ENCODE results near the gene GSTM4. TPM values are rescaled to one million over a fixed set of nuclear protein-coding genes. Genes with fewer than 3 reads are reported as not detected.
"Not testable (repeated sequence)": the region's sequence is repeated elsewhere in the genome, so short reads cannot be mapped to it uniquely, and the experiment has no call there.

Gene GSTM4
- total and polyA plus RNA-seq, 4 experiments from 2014 or later = 1.7 to 14.2 (median 11.5) TPM

DNA sequence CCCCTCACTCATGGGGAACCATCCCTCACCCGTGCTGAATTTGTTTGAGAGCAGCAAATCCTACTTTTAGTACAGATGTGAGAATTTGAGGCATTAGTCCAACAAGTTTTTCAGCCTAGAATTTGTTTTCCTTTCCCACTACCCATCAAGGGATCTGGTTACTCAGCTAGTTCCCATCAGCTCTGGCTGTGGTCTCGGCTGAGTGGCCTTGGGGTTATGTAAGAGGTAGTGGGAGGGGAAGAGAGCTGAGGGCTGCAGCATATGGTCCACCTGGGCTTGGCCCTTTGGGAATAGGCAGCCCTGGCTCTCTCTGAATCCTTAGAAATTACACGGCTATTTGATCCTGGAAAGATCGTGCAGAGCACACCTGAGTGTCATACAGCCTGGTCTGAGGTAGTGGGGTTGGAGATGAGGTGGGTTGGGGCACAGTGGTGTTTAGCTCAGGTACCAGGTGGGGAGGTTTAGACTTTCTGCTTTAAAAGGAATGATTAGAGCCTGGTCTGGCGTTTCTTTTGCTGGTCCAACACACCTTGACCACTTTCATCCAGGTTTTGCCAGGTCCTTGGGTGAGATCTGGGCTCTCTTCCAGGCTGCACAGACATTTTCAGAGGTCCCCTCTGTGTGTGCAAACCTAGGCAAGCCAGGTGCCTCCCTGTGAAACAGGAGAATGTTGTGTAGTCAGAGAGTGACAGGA is 4.2 kb downstream of the GSTM4 start:
- no peaks in the 10 kb centered on the region for H3K9me3 Mint-ChIP-seq
- H3K27me3 Mint-ChIP-seq = no peaks in the 10 kb centered on the region
- Histone ChIP-seq H3K4me3 (ENCODE audit: low read length in 2 of 2) (no peak overlapping the region), H3K9me3 (ENCODE audit: control insufficient read depth in 1 of 2, low read length in 2 of 2) (no peaks in the 10 kb centered on the region), H3K27ac (ENCODE audit: low read depth, low read length) (no peak overlapping the region), H3K27me3 (ENCODE audit: insufficient read depth, low read length) (no peaks in the 10 kb centered on the region), H3K36me3 (ENCODE audit: insufficient read depth, low read length) (no peaks in the 10 kb centered on the region), H3K4me1 (ENCODE audit: insufficient read depth, low read length) (peaks cover 10% of the 10 kb centered on the region)
- POLR2A ChIA-PET (ENCODE audit: partially characterized antibody) = no interaction called here
- CTCF ChIA-PET (ENCODE audit: partially characterized antibody) = interaction anchor here (1.2 kb wide), 1 partner anchor 20 kb away, joined by 7 read pairs; no protein-coding TSS in a partner anchor
- DNase-seq = no peak
- H3K4me1 Mint-ChIP-seq = peaks cover 7 to 21% (median 10%) of the 10 kb centered on the region in 4 donors
- peaks cover 0 to 12% of the 10 kb centered on the region in 2 donors for H3K36me3 Mint-ChIP-seq
- H3K4me3 Mint-ChIP-seq = no peak overlapping the region
- intact Hi-C loops (cut with micrococcal nuclease) = loop anchor here (5.0 kb wide), 1 partner anchor 322 kb away; the partner anchor contains the start of gene AHCYL1
- H3K27ac Mint-ChIP-seq = peak overlapping the region in 2 of 7 donors; percentile 18 to 29

DNA sequence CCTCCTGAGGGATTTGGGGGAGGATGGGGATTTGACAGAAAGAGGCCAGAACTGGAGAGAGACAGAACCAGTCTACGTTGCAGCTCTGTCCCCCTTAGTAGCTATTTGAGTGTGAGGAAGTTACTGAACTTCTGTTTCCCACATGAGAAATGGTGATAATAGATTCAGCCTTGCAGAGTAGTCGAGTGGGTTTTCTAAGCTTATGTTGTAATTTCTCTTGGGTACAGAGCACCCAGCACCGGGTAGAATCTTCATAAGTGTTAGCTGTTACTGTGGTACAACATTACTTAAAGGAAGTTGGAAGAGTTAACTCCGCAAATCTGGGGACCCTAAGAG is 4.8 kb downstream of the GSTM4 start:
- Mint-ChIP-seq H3K27ac (peak overlapping the region in 1 of 7 donors; percentile 18), H3K4me1 (peaks cover 4 to 16% (median 6%) of the 10 kb centered on the region in 4 donors)
- H3K27ac ChIP-seq (ENCODE audit: low read depth, low read length); POLR2A ChIA-PET (ENCODE audit: partially characterized antibody); H3K9me3 ChIP-seq (ENCODE audit: control insufficient read depth in 1 of 2, low read length in 2 of 2); H3K4me3 Mint-ChIP-seq; H3K27me3 ChIP-seq (ENCODE audit: insufficient read depth, low read length); H3K9me3 Mint-ChIP-seq; H3K4me3 ChIP-seq (ENCODE audit: low read length in 2 of 2); intact Hi-C loops (cut with micrococcal nuclease); H3K27me3 Mint-ChIP-seq; H3K4me1 ChIP-seq (ENCODE audit: insufficient read depth, low read length); H3K36me3 ChIP-seq (ENCODE audit: insufficient read depth, low read length); H3K36me3 Mint-ChIP-seq: not testable (repeated sequence)
- CTCF ChIA-PET (ENCODE audit: partially characterized antibody) = interaction anchor here (1.2 kb wide), 1 partner anchor 20 kb away, joined by 7 read pairs; no protein-coding TSS in a partner anchor
- peak in 1 of 5 donors; percentile 13 for DNase-seq

DNA sequence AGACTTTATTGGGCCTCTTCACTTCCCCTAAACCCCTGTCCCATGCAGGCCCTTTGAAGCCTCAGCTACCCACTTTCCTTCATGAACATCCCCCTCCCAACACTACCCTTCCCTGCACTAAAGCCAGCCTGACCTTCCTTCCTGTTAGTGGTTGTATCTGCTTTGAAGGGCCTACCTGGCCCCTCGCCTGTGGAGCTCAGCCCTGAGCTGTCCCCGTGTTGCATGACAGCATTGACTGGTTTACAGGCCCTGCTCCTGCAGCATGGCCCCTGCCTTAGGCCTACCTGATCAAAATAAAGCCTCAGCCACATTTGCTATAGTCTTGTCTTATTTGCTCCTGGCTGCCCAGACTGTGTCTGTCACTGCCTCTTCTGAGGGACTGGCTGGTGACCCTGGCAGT is 5.5 kb downstream of the GSTM4 start:
- DNase-seq = peak in 1 of 5 donors; percentile 23
- ChIA-PET CTCF (ENCODE audit: partially characterized antibody) (interaction anchor here (1.2 to 1.9 kb wide), 5 partner anchors 9 to 112 kb away, joined by 4 to 7 read pairs (median 5); partner anchors contain the start of gene GNAI3), POLR2A (ENCODE audit: partially characterized antibody) (no interaction called here)
- Mint-ChIP-seq H3K27me3 (no peaks in the 10 kb centered on the region), H3K4me1 (peaks cover 0 to 9% (median 3%) of the 10 kb centered on the region in 4 donors), H3K9me3 (no peaks in the 10 kb centered on the region), H3K27ac (peak overlapping the region in 1 of 7 donors; percentile 26), H3K4me3 (no peak overlapping the region), H3K36me3 (peaks cover 0 to 5% of the 10 kb centered on the region in 2 donors)
- Histone ChIP-seq H3K27ac (ENCODE audit: low read depth, low read length) (no peak overlapping the region), H3K4me3 (ENCODE audit: low read length in 2 of 2) (no peak overlapping the region), H3K4me1 (ENCODE audit: insufficient read depth, low read length) (peaks cover 5% of the 10 kb centered on the region), H3K9me3 (ENCODE audit: control insufficient read depth in 1 of 2, low read length in 2 of 2) (no peaks in the 10 kb centered on the region), H3K27me3 (ENCODE audit: insufficient read depth, low read length) (no peaks in the 10 kb centered on the region), H3K36me3 (ENCODE audit: insufficient read depth, low read length) (no peaks in the 10 kb centered on the region)
- intact Hi-C loops (cut with micrococcal nuclease) = no loop called here

DNA sequence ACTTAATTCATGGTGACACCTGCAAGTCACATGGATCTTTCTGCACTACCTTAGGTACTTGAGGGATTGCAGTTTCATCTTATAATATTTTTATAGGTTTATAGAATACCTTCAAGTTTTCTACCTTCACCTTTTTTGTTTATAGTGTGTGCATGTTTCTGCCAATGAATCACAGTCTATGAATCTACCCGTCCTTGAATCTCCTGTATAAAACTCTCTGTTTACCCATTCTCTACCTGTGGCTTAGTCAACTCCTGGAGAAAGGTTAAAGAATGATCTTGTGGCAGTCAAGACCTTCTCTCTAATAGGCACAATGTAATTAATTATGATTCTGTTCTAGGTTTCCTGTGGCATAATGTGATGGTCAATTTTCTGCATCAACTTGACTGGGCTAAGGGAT is 8.8 kb downstream of the GSTM4 start:
- H3K27me3 ChIP-seq (ENCODE audit: insufficient read depth, low read length) = no peaks in the 10 kb centered on the region
- intact Hi-C loops (cut with micrococcal nuclease) = no loop called here
- H3K36me3 ChIP-seq (ENCODE audit: insufficient read depth, low read length) = no peaks in the 10 kb centered on the region
- no peak for DNase-seq
- ChIA-PET POLR2A (ENCODE audit: partially characterized antibody) (no interaction called here), CTCF (ENCODE audit: partially characterized antibody) (interaction anchor here (0.8 to 0.9 kb wide), 2 partner anchors 24 to 25 kb away, joined by 3 read pairs; no protein-coding TSS in a partner anchor)
- Mint-ChIP-seq H3K4me3 (no peak overlapping the region), H3K27me3 (no peaks in the 10 kb centered on the region), H3K4me1 (peaks cover 6 to 16% (median 12%) of the 10 kb centered on the region in 4 donors), H3K9me3 (peaks cover 0 to 2% (median 0%) of the 10 kb centered on the region in 8 donors), H3K27ac (no peak overlapping the region), H3K36me3 (peaks cover 0 to 5% of the 10 kb centered on the region in 2 donors)
- no peak overlapping the region for H3K4me3 ChIP-seq (ENCODE audit: low read length in 2 of 2)
- peaks cover 6% of the 10 kb centered on the region for H3K4me1 ChIP-seq (ENCODE audit: insufficient read depth, low read length)
- no peaks in the 10 kb centered on the region for H3K9me3 ChIP-seq (ENCODE audit: control insufficient read depth in 1 of 2, low read length in 2 of 2)
- H3K27ac ChIP-seq (ENCODE audit: low read depth, low read length) = no peak overlapping the region

DNA sequence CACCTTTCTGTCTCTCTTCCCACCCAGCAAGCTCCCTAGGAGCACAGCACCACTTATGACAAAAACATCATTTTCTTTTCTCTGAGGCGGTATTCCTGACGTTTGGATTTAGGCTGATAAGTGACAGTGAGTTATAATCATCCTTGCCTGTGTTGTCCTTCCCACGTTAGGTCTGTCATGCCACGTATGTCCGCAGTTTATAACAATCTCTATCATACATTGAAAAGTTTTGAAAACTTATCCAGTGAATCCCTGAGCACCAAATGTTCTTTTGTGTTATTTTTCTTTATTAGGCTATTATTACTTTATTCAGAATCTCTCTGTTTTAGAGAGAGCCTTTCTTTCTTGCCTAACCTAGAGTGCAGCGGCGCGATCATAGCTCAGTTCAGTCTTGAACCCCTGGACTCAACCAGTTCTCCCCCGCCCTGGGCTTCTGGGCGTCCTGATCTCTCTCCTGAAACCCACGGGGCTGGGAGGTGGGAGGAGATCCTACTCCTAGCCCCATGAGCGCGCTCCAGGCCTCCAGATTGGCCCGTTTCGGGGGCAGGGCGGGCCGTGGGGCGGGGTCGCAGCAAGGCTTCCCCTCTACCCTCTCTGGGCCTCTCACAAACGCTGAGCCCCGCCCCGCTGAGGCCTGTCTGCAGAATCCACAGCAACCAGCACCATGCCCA is 11.7 kb downstream of the GSTM4 start, which contains the start of gene GSTM2:
Gene GSTM2 (plus strand): TSS at position 606 of the 671 bp plus-strand sequence. CDS start 59 bp downstream, at position 665.
- Mint-ChIP-seq H3K9me3 (peaks cover 0 to 2% (median 0%) of the 10 kb centered on the region in 8 donors), H3K27me3 (no peaks in the 10 kb centered on the region), H3K27ac (peak within 1 kb of the TSS in 5 of 7 donors; percentile 4 to 74 (median 41)), H3K4me1 (peaks cover 8 to 21% (median 15%) of the 10 kb centered on the region in 4 donors), H3K4me3 (peak within 1 kb of the TSS; percentile 70 to 88 (median 80)), H3K36me3 (no peaks in the 10 kb centered on the region)
- Histone ChIP-seq H3K9me3 (ENCODE audit: control insufficient read depth in 1 of 2, low read length in 2 of 2) (no peaks in the 10 kb centered on the region), H3K4me1 (ENCODE audit: insufficient read depth, low read length) (peaks cover 6% of the 10 kb centered on the region), H3K27me3 (ENCODE audit: insufficient read depth, low read length) (no peaks in the 10 kb centered on the region), H3K4me3 (ENCODE audit: low read length in 2 of 2) (peak within 1 kb of the TSS in 1 of 2 donors; percentile 30), H3K27ac (ENCODE audit: low read depth, low read length) (no peak within 1 kb of the TSS), H3K36me3 (ENCODE audit: insufficient read depth, low read length) (no peaks in the 10 kb centered on the region)
- CTCF ChIA-PET (ENCODE audit: partially characterized antibody) = interaction anchor here (0.6 to 4.0 kb wide), 4 partner anchors 12 to 362 kb away, joined by 3 to 17 read pairs (median 4); no protein-coding TSS in a partner anchor
- DNase-seq = peak; percentile 64 to 79 (median 67)
- POLR2A ChIA-PET (ENCODE audit: partially characterized antibody) = interaction anchor here (1.4 kb wide), 2 partner anchors 9 to 15 kb away, joined by 3 read pairs; no protein-coding TSS in a partner anchor
- intact Hi-C loops (cut with micrococcal nuclease) = no loop called here

DNA sequence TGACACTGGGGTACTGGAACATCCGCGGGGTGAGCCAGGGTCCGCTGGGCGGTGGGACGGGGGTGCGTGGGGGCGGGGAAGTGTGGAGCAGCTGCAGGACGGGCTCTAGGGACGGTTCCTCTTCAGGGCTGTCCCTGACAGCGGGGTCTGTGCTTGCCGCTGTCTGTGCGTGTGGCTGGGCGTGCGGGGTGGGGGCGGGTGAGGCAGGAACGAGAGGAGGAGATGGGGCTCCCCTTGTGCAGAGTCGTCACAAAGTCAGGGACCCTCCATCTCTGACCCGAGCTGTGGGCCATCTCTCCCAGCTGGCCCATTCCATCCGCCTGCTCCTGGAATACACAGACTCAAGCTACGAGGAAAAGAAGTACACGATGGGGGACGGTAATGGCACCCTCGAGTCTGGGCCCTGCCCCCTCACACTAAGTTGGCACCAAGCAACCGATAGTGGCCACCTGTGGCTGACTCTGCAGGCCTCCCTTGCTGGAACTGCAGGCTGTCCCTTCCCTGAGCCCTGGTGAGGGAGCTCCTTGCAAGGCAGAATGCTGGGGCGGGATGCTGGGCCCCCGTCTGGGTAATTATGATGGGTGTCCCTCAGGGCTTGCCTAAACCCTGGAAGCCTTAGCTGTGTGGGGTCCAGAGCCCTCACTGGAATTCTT is 12.3 kb downstream of the GSTM4 start:
- H3K4me1 ChIP-seq (ENCODE audit: insufficient read depth, low read length) = peaks cover 6% of the 10 kb centered on the region
- peaks cover 8 to 21% (median 15%) of the 10 kb centered on the region in 4 donors for H3K4me1 Mint-ChIP-seq
- H3K36me3 ChIP-seq (ENCODE audit: insufficient read depth, low read length) = no peaks in the 10 kb centered on the region
- DNase-seq = no peak
- H3K9me3 Mint-ChIP-seq = peaks cover 0 to 2% (median 0%) of the 10 kb centered on the region in 8 donors
- no peak overlapping the region for H3K27ac ChIP-seq (ENCODE audit: low read depth, low read length)
- ChIA-PET POLR2A (ENCODE audit: partially characterized antibody) (interaction anchor here (1.4 kb wide), 2 partner anchors 10 to 16 kb away, joined by 3 read pairs; no protein-coding TSS in a partner anchor), CTCF (ENCODE audit: partially characterized antibody) (interaction anchor here (0.9 to 4.0 kb wide), 3 partner anchors 28 to 362 kb away, joined by 3 to 17 read pairs (median 4); no protein-coding TSS in a partner anchor)
- no peaks in the 10 kb centered on the region for H3K27me3 ChIP-seq (ENCODE audit: insufficient read depth, low read length)
- H3K4me3 Mint-ChIP-seq = peak overlapping the region; percentile 70 to 88 (median 80)
- H3K27ac Mint-ChIP-seq = peak overlapping the region in 5 of 7 donors; percentile 4 to 74 (median 41)
- peak overlapping the region in 1 of 2 donors; percentile 30 for H3K4me3 ChIP-seq (ENCODE audit: low read length in 2 of 2)
- H3K36me3 Mint-ChIP-seq = no peaks in the 10 kb centered on the region
- intact Hi-C loops (cut with micrococcal nuclease) = no loop called here
- no peaks in the 10 kb centered on the region for H3K27me3 Mint-ChIP-seq
- no peaks in the 10 kb centered on the region for H3K9me3 ChIP-seq (ENCODE audit: control insufficient read depth in 1 of 2, low read length in 2 of 2)
